Choroid plexus epithelial cell (primary cell): ENCODE measurements around the gene SPACA4.

Source experiments
- DNase-seq: peaks from one replicate; pipeline ENCODE4 v3.0.0-alpha.2; 2010; ENCODE audit warnings: low read depth
- H3K4me3 ChIP-seq: 2 replicates; pipeline ENCODE4 v1.5.1; 2011; ENCODE audit warnings: low read depth, mild to moderate bottlenecking, control low read depth, low read length, moderate library complexity
- TF ChIP-seq, protein P1 (sequence below): conservative IDR thresholded peaks from 2 replicates; pipeline ENCODE4 v1.5.1; 2011; ENCODE audit warnings: low read depth, mild to moderate bottlenecking, control low read depth, inconsistent platforms, low read length, moderate library complexity

SPACA4 gene

DNA sequence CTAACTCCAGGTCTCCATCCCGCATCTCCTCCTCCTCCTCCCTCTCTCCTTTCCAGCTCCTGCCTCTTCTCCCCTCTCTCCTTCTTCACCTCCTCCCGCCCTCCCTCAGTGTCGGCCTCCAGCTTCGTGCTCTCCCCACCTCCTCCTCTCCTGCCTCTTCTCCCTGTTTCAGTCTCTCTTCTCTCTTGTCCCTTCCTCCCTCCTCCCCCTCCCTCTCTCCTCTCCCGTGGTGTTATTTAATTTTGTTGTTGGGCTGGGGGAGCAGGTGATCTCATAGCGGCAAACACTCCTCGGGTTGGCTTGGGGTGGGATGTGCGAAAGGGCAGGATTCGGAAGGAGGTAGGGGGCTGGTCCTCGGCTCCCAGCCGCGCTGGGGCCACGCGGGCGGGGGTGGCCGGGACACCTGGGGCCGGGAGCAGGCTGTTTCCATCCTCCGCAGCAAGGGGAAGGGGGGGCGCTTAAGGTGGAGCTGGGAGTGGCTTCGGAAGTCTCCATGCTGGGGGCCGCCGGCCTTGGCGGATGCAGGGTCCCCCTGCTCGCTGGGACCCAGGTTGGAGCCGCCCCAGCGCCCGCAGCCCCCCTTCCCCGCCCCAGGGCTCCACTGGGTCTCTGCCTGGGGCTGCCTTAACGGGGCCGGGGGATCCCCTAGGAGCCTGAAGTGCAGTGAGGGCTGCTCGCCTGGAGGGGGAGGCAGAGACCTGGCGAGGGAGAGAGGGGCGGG lies 39.6 kb downstream of the SPACA4 start, which contains the start of gene CA11:
CA11 (minus strand) TSS at position 187 of the 721 bp plus-strand sequence. CDS start 555 bp downstream, outside the sequence.
- peak; percentile 88 for DNase-seq
- peak within 1 kb of the TSS; percentile 62 for H3K4me3 ChIP-seq
- TF ChIP-seq, protein P1, sequence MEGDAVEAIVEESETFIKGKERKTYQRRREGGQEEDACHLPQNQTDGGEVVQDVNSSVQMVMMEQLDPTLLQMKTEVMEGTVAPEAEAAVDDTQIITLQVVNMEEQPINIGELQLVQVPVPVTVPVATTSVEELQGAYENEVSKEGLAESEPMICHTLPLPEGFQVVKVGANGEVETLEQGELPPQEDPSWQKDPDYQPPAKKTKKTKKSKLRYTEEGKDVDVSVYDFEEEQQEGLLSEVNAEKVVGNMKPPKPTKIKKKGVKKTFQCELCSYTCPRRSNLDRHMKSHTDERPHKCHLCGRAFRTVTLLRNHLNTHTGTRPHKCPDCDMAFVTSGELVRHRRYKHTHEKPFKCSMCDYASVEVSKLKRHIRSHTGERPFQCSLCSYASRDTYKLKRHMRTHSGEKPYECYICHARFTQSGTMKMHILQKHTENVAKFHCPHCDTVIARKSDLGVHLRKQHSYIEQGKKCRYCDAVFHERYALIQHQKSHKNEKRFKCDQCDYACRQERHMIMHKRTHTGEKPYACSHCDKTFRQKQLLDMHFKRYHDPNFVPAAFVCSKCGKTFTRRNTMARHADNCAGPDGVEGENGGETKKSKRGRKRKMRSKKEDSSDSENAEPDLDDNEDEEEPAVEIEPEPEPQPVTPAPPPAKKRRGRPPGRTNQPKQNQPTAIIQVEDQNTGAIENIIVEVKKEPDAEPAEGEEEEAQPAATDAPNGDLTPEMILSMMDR, result peak; percentile 86

DNA sequence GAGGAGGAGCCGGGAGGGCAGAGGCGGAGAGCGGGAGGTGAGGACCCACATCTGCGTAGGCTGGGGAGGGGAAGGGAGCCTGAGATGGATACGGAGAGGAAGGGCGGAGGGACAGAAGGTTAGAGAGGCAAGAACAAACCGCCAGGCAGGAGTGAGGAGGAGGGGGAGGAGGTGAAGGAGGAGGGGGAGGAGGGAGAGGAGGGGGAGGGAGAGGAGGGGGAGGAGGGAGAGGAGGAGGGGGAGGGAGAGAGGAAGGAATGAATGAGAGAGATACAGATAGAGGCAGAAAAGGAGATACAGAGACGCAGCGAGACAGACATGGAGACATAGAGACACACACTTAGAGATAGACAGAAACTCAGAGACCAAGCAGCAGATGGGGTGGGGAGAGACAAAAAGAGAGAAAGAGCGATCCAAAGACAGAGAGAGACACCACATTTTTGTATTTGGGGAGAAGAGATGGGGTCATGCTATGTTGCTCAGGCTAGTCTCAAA lies 40.2 kb downstream of the SPACA4 start:
- TF ChIP-seq, protein P1, result no peak
- H3K4me3 ChIP-seq, result peak overlapping the region; percentile 62
- DNase-seq, result no peak

DNA sequence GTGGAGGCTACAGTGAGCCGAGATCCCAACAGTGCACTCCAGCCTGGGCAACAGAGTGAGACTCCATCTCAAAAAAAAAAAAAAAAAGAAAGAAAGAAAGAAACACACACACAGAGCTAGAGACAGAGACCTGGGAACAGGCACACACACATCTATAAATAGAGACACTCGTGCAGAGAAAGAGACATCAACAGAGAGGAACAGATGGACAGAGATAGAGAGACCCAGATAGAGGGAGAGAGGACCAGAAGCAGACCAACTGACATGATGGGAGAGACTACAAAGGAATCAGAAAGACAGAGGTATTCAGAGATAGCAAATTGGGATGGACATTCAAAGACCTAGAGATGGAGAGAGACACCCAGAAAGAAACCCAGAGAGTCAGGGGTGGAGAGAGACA lies 41.6 kb downstream of the SPACA4 start:
- TF ChIP-seq, protein P1, result no peak
- no peak for DNase-seq
- H3K4me3 ChIP-seq, result no peak overlapping the region

DNA sequence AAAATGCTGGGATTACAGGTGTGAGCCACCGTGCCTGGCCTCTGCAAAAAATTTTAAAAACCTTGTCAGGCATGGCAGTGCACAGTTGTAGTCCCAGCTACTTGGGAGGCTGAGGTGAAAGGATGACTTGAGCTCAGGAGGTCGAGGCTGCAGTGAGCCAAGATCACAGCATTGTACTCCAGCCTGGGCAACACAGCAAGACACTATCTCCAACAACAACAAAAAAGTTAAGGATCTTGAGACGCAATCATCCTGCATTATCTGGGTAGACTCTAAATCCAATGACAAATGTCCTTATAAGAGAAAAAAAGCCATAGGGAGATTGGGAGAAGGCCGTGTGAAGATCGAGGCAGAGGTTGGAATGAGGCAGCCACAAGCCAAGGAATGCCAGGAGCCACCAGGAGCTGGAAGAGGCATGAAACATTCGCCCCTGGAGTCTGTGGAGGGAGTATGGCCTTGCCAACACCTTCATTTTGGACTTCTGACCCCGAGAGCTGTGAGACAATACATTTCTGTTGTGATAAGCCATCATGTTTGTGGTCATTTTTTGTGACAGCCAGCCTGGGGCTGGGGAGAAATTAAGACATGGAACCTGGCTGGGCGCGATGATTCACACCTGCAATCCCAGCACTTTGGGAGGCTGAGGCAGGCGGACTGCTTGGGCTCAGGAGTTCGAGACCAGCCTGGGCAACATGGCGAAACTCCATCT lies 44.6 kb downstream of the SPACA4 start:
- TF ChIP-seq, protein P1, result no peak
- no peak for DNase-seq
- H3K4me3 ChIP-seq, result no peak overlapping the region

DNA sequence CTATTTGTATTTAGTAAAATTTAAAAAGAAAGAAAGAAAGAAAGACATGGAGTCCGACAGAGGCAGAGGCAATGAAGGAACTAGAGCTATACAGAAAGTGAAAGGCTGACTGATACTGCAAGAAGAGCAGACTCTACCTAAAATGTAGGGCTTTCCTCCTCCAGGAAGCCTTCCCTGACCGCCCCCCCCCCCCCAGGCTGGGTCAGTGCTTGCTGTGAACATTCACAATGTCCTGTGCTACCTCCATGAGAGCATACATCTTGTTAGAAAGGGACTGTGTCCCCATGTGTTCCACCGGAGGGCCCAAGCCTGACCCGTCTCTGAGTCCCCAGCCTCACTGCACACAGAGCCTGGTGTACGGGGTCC lies 45.1 kb downstream of the SPACA4 start:
- H3K4me3 ChIP-seq, result no peak overlapping the region
- TF ChIP-seq, protein P1, result no peak
- no peak for DNase-seq

DNA sequence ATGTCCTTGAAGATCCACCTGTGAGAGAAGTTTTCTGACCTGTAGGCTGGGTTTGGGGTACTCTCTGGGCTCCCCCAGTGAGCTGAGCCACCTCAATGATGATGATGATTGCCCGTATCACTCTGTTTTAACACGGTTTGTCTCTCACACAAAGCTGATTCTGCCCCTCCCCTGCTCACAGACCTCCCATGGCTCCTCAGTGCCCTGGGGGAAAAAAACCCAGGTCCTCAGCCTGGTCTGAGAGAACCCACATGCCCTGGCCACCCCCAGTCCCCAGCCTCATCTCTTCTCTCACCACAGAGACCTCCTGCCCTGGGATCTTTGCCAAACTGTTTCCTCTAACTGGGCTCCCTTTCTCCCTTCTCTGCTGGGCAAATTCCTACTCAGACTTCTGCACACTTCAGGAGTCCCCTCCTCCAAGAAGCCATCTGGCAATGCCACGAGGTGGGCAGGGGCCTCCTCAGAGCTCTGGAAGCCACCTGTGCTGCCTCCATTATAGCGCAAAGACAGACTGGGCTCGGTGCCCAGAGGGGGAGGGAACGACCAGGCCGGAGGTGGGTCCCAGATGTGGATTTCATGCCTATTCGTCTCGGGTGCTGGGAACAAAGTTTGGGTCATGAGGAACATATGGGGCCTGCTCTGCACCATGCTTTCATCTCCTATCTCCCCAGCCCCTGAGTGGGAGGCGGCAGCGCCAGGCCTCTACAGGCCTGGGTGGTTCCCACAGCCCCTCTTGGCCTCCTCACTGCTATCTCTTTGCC lies 47.9 kb downstream of the SPACA4 start:
- TF ChIP-seq, protein P1, result no peak
- peak; percentile 30 for DNase-seq

More for the DNA sequence above, 47.9 kb downstream of the SPACA4 start:
- no peak overlapping the region for H3K4me3 ChIP-seq
